ENCODE measurements around the gene TNFAIP1. TPM values are rescaled to one million over a fixed set of nuclear protein-coding genes. Genes with fewer than 3 reads are reported as not detected.

TNFAIP1 gene
- total and polyA plus RNA-seq, 8 donors: 1.7 to 50.4 (median 20.3) TPM

DNA sequence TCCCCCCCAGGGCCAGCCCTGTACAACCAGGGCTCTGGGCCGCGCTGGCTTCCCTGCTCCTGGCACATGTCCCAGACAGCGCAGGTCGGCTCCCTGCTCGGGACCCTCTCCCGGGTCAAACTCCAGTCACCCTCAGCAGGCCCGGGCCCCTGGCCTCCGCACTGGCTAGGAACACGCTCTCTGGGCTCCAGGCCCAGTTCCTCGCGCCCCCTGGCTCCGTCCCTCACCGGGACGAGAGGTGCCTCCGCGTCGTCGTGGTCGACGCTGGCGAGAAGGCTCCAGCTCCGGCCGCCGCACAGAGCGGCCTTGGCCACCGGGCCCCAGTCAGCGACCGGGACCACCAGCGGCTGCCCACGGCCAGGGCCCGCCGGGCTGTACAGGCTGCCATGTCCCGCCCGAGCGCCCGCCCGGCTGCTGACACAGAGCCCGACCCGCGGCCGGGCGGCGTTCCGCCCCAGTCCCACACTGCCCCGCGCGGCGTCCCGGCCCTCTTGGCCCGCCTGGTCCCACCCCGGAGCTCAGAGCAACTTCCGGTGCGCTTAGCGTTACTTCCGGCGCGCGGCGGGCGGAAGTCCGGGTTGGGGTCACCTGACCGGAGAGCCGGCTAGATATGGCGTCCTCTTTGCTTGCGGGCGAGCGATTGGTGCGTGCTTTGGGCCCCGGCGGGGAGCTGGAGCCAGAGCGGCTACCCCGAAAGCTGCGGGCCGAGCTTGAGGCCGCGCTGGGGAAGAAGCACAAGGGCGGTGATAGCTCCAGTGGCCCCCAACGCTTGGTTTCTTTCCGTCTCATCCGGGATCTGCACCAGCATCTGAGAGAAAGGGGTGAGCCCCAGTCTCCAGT is 21.7 kb downstream of the TNFAIP1 start, which contains the start of gene POLDIP2:
Gene POLDIP2 (minus strand): TSS at position 467 of the 840 bp plus-strand sequence. CDS start 79 bp downstream, at position 388.
- Histone ChIP-seq H3K4me3 (peak within 1 kb of the TSS; percentile 86 to 100 (median 94)), H3K9me3 (no peaks in the 10 kb centered on the region), H3K36me3 (peaks cover 54 to 68% (median 65%) of the 10 kb centered on the region in 4 donors), H3K4me1 (peaks cover 25 to 31% (median 28%) of the 10 kb centered on the region in 4 donors), H3K27me3 (no peaks in the 10 kb centered on the region), H3K27ac (peak within 1 kb of the TSS; percentile 89 to 97 (median 95))
- intact Hi-C loops (cut with DNase I; ENCODE audit: low total_unique reads): no loop called here
- WGBS, 5 donors: 0 to 1% (median 0%) methylated on average over 13 to 80 of the region's 80 CpGs
- DNase-seq: peak; percentile 97 to 99
- TF ChIP-seq EP300 (IDR thresholded peaks at IDR 0.05): no peak
- TF ChIP-seq POLR2A (IDR thresholded peaks at IDR 0.05): peak in 1 of 4 donors; percentile 33
- TF ChIP-seq POLR2AphosphoS5 (IDR thresholded peaks at IDR 0.05): peak; percentile 93 to 98 (median 97)
- TF ChIP-seq CTCF (IDR thresholded peaks at IDR 0.05): peak in 2 of 7 experiments; percentile 5 to 19

DNA sequence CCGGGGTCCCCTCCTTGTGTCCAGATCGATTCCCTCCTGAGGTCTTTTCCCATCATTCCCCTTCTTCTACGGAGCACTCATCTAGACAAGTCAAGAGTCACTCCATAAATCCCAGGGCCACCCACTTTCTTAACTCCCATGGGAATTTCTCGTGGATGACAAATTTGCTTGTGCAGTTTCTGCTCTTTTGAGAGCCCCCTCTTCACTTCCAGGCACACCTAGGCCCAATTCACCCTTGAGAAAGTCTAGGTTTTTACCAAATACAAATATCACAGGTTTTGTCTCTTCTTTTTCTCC is 22.3 kb downstream of the TNFAIP1 start:
- H3K36me3 ChIP-seq: peaks cover 53 to 68% (median 65%) of the 10 kb centered on the region in 4 donors

DNA sequence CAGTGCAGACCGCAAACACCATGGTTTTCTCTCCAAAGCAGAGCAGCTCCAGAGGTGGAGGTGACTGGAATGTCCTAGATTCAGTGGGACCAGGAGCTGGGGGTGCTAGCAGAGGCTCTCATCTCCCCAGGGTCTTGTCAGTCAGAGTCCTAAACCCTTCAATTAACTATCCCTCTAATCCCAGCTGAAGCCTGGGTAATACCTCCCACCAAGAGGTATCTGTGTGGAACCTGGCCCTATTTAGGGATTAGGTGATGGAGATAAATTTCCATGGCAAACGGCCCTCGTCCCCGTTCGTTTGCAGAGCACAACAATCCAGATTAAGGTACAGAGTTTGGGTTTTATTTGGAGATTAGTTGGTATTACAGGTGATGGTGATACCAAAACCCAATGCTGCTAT is 27.6 kb downstream of the TNFAIP1 start:
- H3K27me3 ChIP-seq: no peaks in the 10 kb centered on the region
- no peak overlapping the region for H3K4me3 ChIP-seq
- peaks cover 35 to 67% (median 64%) of the 10 kb centered on the region in 4 donors for H3K36me3 ChIP-seq
- WGBS, 5 donors: 64 to 85% (median 75%) methylated on average over 5 of the region's 5 CpGs
- TF ChIP-seq EP300 (IDR thresholded peaks at IDR 0.05) (no peak), CTCF (IDR thresholded peaks at IDR 0.05) (no peak), POLR2AphosphoS5 (IDR thresholded peaks at IDR 0.05) (no peak), POLR2A (IDR thresholded peaks at IDR 0.05) (no peak)
- DNase-seq: no peak
- H3K4me1 ChIP-seq: peaks cover 6 to 12% (median 7%) of the 10 kb centered on the region in 4 donors
- no peak overlapping the region for H3K27ac ChIP-seq
- intact Hi-C loops (cut with DNase I; ENCODE audit: low total_unique reads): no loop called here
- H3K9me3 ChIP-seq: no peaks in the 10 kb centered on the region

More for the DNA sequence above, 22.3 kb downstream of the TNFAIP1 start:
- no peak for DNase-seq
- Histone ChIP-seq H3K9me3 (no peaks in the 10 kb centered on the region), H3K4me1 (peaks cover 25 to 31% (median 28%) of the 10 kb centered on the region in 4 donors), H3K27ac (peak overlapping the region; percentile 64 to 97 (median 95)), H3K4me3 (peak overlapping the region; percentile 86 to 100 (median 94)), H3K27me3 (no peaks in the 10 kb centered on the region)
- intact Hi-C loops (cut with DNase I; ENCODE audit: low total_unique reads): no loop called here
- TF ChIP-seq POLR2AphosphoS5 (IDR thresholded peaks at IDR 0.05) (no peak), EP300 (IDR thresholded peaks at IDR 0.05) (no peak), POLR2A (IDR thresholded peaks at IDR 0.05) (no peak), CTCF (IDR thresholded peaks at IDR 0.05) (no peak)
- WGBS, 5 donors: 1 to 6% (median 3%) methylated on average over 4 of the region's 4 CpGs

DNA sequence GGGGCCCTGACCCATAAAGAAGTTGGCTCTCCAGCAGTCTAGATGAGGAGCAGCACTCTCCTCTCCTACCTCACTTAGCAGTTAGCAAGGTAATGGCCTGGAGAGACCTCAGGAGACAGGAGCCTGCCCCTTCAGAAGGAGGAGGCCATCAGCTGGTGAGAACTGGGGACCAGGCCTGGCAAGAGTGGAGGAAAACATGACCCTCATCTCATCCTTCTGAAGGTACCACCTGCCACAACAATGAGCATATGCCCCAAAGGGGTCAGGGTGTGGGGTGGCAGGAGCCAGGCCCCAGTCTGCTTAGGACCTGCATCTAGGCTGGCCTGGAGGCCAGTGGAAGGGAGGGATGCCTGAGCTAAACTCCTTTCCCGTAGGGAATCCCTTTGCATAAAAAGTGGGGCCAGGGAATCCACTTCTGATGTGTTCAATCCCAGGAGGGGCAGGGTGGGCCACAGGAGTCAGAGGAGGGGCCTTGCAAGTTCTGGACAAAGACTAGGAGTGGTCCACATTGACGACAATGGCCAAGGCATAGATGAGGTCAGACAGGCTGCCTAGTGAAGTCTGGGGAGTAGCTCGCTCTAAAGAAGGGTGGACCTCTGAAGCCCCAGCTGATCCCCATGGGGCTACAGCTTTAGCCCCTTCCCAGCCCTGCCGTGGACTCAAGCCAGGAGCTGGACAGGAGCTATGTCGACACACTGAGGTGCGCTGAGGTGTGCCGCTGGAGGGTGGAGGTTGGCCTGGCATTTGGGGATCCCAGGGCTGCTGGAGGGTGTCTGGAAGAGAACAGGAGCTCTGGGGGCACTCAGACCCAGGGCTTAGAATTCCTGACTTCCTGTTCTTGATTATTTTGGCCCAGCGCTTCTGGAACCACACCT is 28.5 kb downstream of the TNFAIP1 start:
- TF ChIP-seq POLR2AphosphoS5 (IDR thresholded peaks at IDR 0.05) (no peak), POLR2A (IDR thresholded peaks at IDR 0.05) (no peak), EP300 (IDR thresholded peaks at IDR 0.05) (no peak), CTCF (IDR thresholded peaks at IDR 0.05) (no peak)
- Histone ChIP-seq H3K27ac (no peak overlapping the region), H3K36me3 (peaks cover 35 to 67% (median 63%) of the 10 kb centered on the region in 4 donors), H3K9me3 (no peaks in the 10 kb centered on the region), H3K27me3 (no peaks in the 10 kb centered on the region), H3K4me3 (no peak overlapping the region), H3K4me1 (peaks cover 0 to 3% (median 0%) of the 10 kb centered on the region in 4 donors)
- no peak for DNase-seq
- intact Hi-C loops (cut with DNase I; ENCODE audit: low total_unique reads): no loop called here
- 90 to 97% (median 94%) methylated on average over 7 to 8 of the region's 8 CpGs for WGBS, 5 donors
